GM21529 (cell line): ENCODE data around the gene SLC9A3.
"Not testable (repeated sequence)": the region's sequence is repeated elsewhere in the genome, so short reads cannot be mapped to it uniquely, and the experiment has no call there.

Experiments
- ATAC-seq: cut with Tn5 transposase; IDR thresholded peaks from one replicate; pipeline ENCODE4 v1.9.1; 2021; ENCODE audit not compliant: unreplicated experiment

Gene SLC9A3

DNA sequence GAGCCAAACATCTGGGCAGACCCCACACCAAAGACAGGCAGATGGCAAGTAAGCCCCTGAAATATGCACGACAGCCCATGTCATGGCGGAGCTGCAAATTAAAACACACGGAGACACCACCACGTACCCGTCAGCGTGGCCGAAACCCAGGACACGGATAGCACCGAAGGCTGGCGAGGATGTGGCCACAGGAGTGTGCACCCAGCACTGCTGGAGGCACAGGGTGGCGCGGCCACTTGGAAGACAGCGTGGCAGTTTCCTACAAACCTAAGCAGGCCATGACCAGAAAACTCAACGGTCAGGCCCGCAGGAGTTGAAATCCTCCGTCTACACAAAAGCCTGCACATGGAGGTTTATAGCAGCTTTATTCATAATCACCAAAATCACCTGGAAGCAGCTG is 12.8 kb downstream of the SLC9A3 start:
- ATAC-seq = no peak

DNA sequence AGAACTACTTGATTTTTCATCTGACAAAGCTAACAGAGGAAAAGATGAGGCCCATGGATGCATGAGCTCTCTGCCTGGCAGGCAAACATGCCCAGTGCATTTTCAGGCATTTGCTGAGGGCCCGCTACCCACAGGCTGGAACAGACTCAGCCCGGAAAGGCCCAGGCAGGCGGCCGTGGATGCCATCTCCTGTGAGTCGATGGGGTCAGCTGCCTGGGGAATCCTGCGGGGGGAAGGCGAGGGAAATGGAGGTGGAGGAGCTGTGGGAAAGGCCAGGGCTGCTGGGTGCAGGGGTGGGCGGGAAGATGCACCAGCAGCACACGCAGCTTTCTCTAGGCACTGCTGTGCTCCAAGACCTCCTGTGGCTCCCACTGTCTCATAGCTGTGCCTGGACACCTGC is 13.7 kb downstream of the SLC9A3 start:
- no peak for ATAC-seq

DNA sequence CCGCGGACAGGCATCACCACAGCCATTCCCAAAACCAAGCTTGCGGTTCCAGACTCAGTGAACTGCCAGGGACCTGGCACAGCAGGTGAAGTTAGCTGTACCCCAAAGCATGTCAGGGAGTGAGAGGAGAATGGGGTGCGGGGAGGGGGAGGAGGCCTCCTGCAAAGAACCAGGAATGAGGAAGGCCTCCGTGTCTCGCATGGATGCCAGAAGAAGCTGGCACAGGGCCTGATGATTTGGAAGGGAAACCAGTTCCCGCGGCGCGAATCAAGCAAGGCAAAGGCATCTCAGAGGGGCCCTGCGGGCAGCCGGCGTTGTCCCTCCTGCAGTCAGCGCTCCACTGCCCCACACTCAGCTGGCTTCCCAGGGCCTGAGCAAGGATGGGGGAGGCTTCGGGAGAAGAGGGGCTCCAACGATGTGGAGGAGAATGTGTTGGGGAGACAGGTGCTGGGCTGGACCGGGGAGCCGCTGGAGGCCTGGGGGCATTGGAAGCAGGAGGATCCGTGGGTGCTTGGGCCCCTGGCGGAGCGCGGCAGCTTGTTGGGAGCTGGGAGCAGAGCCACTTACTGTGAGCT is 14.6 kb downstream of the SLC9A3 start:
- ATAC-seq = no peak

GRCh38 chr5:507986-508575 is 16.2 kb downstream of the SLC9A3 start:
- not testable (repeated sequence) for ATAC-seq

DNA sequence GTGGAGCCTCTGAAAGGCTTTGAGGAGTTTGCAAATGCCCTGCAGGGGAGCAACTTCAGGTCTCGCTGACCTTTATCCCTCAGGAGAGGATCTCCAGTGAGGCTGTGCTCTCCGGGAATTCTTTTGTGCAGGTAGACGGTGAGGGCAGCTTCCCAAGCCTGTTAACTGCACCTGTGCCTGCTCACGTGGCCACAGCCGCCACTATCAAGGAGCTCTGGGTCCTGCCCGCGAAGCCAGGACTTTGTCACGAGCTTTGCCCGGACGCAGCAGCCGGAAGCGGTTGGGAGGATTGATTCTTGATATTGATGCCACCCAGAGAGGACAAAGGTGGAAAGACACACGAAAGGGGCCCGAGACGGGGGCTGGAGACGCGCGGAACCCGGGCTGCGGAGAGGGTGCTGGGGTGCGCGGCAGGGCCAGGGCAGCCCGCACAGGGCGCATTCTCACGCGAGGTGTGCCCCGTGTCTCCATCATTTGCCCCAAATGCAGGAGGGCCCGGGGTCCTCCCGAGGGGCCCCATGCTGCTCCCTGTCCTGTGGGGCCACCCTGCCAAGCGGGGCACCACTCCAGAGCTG is 18.2 kb downstream of the SLC9A3 start:
- no peak for ATAC-seq

GRCh38 chr5:504326-505154 is 19.7 kb downstream of the SLC9A3 start:
- no peak for ATAC-seq

- no peak for ATAC-seq
These were observed 21.7 kb downstream of the SLC9A3 start for GRCh38 chr5:502325-503079.

DNA sequence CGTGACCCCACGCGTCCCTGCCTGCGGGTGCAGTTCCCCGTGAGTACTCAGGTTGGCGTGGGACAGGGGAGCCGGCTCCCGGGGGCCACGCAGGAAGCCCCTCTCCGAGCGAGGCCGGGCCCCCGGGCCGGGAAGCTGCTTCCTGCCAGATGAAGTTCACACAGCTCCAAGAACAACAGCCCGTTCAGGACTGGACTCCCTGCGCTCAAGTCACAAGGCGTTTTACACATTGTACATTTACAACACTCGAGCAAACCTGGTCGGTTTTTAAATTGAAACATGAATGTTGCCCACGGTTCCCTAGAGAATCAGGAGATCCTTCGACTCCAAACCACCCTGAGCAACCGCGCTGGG is 22.4 kb downstream of the SLC9A3 start:
- ATAC-seq = no peak

- no peak for ATAC-seq
These were observed 23.0 kb downstream of the SLC9A3 start for GRCh38 chr5:501105-501830.

GRCh38 chr5:500491-500890 is 23.8 kb downstream of the SLC9A3 start:
- no peak for ATAC-seq

GRCh38 chr5:499233-500209 is 24.7 kb downstream of the SLC9A3 start:
- ATAC-seq = no peak

DNA sequence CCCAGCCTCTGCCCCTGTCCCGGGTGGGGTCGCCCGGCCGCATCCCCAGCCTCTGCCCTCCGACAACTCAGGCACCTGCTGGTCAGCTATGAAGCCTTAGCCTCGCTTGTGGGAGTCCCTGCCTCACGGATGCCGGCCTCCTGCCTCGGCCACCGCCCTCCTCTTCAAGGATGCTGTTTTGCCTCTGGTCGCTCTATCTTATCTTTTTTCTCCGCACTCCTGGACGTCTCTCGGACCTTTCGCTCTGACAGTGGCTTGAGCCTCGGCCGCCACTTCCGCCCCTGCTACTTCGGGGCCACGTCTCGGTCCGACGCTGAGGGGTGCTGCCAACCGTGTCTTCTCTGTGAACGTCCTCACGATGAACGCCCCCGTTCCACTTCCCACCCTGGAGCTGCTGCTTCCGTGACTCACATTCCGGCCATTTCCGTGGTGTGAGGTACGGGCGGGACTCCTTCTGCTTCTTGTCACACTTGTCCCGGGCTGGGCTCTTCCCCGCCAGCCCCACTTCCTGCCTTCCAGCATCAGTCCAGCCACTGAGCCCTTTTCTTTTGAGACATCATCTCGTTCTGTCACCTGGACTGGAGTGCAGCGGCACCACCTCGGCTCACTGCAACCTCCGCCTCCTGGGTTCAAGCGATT is 26.3 kb downstream of the SLC9A3 start:
- no peak for ATAC-seq

DNA sequence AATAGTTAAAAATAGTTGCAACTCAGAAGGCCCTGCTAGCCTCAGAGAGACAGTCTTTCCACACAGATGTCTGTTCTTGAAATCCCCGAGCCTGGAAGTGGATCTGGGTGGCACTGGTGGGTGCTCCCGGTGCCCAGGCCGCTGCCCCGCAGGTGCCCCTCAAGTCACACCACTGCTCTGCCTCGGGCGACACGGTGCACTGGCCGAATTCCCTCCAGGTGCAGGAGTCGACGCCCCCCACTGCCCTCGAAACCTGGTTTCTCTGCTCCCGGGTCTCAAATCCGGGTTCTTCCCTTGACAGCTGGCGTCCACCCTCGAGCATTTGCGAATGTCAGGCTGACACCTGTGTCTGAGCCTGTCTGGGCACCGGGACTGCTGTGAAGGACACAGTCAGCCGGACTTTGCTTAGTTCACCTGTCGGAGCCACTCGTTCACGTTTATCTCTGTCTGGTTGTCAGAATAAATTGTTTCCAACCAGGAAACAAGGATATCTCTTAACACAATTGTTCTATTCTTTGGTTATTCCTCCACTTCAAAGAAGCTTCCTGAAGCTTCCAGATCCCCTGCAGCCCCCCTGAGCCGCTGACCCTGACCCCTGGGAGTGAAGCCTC is 27.1 kb downstream of the SLC9A3 start:
- no peak for ATAC-seq

- ATAC-seq = no peak
These were observed 28.2 kb downstream of the SLC9A3 start for GRCh38 chr5:496028-496427.

DNA sequence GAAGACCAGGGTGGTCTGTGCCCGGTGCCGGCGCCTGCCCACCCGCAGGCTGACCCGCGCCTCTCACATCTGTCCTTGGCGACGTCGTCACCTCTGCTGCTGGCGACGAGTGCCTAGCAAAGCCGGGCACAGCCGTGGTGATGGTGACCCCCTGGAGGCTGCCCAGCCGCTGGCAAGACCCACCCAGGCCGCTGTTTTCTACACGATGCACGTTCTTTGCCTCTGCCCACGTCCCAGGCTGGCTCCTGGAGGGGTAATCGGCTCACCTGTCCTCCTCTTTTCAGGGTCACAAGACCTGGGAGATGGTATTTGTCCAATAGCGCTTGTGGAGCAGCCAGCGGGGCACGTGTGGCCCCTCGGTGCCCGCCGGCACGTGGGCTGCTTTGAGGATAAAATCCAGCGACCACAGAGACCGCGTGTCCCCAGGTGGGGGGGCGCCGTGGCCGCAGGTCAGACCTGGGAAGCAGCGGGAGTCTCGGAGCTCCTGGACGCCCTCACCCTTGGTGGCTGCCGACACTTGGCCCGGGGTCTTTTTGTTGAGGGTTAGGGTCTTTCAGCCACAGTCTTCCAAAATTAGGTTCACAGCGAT is 29.5 kb downstream of the SLC9A3 start:
- ATAC-seq = no peak

DNA sequence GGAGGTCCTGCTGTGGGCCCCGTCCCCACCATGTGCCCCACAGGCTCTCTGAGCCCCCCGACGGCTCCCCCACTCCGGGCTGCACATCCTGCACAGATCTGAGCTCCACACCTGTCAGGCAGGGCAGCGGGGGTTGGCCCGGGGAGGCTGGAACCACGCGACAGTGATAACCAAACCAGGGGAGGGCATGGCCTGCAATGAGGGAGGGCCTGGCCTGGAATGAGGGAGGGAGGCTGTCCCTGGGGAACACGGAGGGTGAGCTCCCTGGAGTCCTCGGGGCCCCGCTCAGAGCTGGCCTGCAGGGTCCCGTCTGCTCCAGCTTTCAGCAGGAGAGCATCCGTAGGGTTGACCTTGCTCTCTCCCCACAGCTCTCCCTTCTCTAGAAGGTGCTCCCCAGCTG is 30.5 kb downstream of the SLC9A3 start:
- ATAC-seq = no peak

GRCh38 chr5:493119-493701 is 31.0 kb downstream of the SLC9A3 start:
- ATAC-seq = no peak

DNA sequence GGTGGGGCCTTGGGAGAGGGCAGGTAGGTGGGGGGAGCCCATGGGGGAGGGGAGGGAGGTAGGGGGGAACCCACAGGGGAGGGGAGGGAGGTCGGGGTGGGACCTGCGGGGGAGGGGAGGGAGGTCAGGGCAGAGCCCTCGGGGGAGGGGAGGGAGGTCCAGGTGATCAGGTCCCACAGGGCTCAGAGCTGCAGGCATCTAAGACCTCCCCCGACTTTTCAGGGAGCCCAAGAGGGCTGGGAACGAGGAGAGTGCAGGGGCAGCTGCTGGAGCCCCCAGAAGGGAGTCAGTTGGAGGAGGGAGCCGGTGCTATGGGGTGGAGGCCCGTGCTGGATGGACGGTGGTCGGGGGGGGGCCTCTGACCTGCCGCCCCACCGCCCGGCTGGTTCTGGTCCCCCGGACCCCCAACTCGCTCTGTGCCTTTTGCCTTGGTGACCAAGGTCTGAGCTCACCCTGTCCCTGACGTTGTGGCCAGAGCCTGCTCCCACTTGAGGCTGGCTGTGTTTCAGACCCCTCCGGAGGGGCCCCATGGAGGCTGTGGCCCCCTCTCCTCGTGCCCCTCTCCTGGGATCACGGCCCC is 31.8 kb downstream of the SLC9A3 start:
- no peak for ATAC-seq
